Gastroesophageal sphincter (tissue), 4 donors: Measurements from ENCODE around the gene THAP12. TPM values are rescaled to one million over a fixed set of nuclear protein-coding genes. Genes with fewer than 3 reads are reported as not detected.

Experiments
- ATAC-seq: fragments of 150-250 bp; one replicate; pipeline ENCODE4 v1.9.1; 2016; ENCODE audit warnings: mild to moderate bottlenecking, moderate library complexity
- H3K27ac ChIP-seq, 4 donors: fragments of 200-600 bp; sonication (generic) in 3 of 4; 1 replicate in 3 of 4; 2 replicates in 1 of 4; pipeline ENCODE4 v1.5.1; 2016 to 2019
- H3K27me3 ChIP-seq: fragments of 200-600 bp; sonication (generic); one replicate; pipeline ENCODE4 v1.5.1; 2019
- H3K36me3 ChIP-seq, 2 donors: fragments of 200-600 bp; sonication (generic); one replicate each; pipeline ENCODE4 v1.5.1; 2019; ENCODE audit warnings: control low read depth in 1 of 2
- H3K4me1 ChIP-seq, 3 donors: fragments of 200-600 bp; sonication (generic); 1 replicate in 2 of 3; 2 replicates in 1 of 3; pipeline ENCODE4 v1.5.1; 2016 to 2019; ENCODE audit warnings: control low read depth in 2 of 3
- H3K4me3 ChIP-seq, 2 donors: fragments of 200-600 bp; sonication (generic); one replicate each; pipeline ENCODE4 v1.5.1; 2019; ENCODE audit warnings: mild to moderate bottlenecking in 1 of 2, moderate library complexity in 1 of 2
- H3K9me3 ChIP-seq, 3 donors: fragments of 200-600 bp; sonication (generic); one replicate each; pipeline ENCODE4 v1.5.1; 2017 to 2019; ENCODE audit warnings: control low read depth in 2 of 3
- EP300 ChIP-seq: sonication (generic); formaldehyde crosslinking; IDR thresholded peaks from one replicate; pipeline ENCODE4 v1.6.1; 2017; ENCODE audit warnings: antibody characterized with exemption, mild to moderate bottlenecking
- POLR2A ChIP-seq, 2 donors: fragments of 450-650 bp; IDR thresholded peaks; one replicate each; pipeline ENCODE4 v1.6.1; 2017; ENCODE audit warnings: antibody characterized with exemption in 2 of 2, mild to moderate bottlenecking in 2 of 2, moderate library complexity in 1 of 2
- POLR2AphosphoS5 ChIP-seq: sonication (generic); formaldehyde crosslinking; IDR thresholded peaks from one replicate; pipeline ENCODE4 v1.6.1; 2017; ENCODE audit warnings: antibody characterized with exemption
- WGBS, 2 donors: methylation state at CpG; one replicate each; pipeline ENCODE4 v1.1.5; 2018; ENCODE audit warnings: low coverage in 1 of 2; 5-methylcytosine and 5-hydroxymethylcytosine counted together
- total RNA-seq, 4 donors: library from RNA; depleted of rRNA; stranded (reverse); fragments of >200 nt; gene quantifications; one replicate each; pipeline ENCODE4 v1.1.0, GENCODE V29; 2016
- TF ChIP-seq, protein P1 (sequence below), 4 experiments: fragments of 200-600 bp in 2 of 4; fragments of 450-650 bp in 2 of 4; sonication (generic) in 1 of 4; IDR thresholded peaks; one replicate each; pipeline ENCODE4 v1.5.1; 2017 to 2019; ENCODE audit warnings: antibody characterized with exemption in 4 of 4, mild to moderate bottlenecking in 2 of 4, moderate library complexity in 2 of 4

THAP12 gene
- total RNA-seq, 4 donors from 2014 or later, result 20.7 to 38.6 (median 32.6) TPM

- ATAC-seq, result peak; percentile 14
- 70 to 100% methylated on average over 1 to 5 of the region's 15 CpGs for WGBS, 2 donors
- Histone ChIP-seq H3K36me3 (no peaks in the 10 kb centered on the region), H3K4me1 (peaks cover 0 to 5% (median 0%) of the 10 kb centered on the region in 3 donors), H3K4me3 (no peak overlapping the region), H3K9me3 (no peaks in the 10 kb centered on the region), H3K27me3 (no peaks in the 10 kb centered on the region), H3K27ac (no peak overlapping the region)
- TF ChIP-seq, protein P1, sequence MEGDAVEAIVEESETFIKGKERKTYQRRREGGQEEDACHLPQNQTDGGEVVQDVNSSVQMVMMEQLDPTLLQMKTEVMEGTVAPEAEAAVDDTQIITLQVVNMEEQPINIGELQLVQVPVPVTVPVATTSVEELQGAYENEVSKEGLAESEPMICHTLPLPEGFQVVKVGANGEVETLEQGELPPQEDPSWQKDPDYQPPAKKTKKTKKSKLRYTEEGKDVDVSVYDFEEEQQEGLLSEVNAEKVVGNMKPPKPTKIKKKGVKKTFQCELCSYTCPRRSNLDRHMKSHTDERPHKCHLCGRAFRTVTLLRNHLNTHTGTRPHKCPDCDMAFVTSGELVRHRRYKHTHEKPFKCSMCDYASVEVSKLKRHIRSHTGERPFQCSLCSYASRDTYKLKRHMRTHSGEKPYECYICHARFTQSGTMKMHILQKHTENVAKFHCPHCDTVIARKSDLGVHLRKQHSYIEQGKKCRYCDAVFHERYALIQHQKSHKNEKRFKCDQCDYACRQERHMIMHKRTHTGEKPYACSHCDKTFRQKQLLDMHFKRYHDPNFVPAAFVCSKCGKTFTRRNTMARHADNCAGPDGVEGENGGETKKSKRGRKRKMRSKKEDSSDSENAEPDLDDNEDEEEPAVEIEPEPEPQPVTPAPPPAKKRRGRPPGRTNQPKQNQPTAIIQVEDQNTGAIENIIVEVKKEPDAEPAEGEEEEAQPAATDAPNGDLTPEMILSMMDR (IDR thresholded peaks at IDR 0.05), result no peak
- no peak for TF ChIP-seq POLR2AphosphoS5
- TF ChIP-seq POLR2A (IDR thresholded peaks at IDR 0.05), result no peak
- no peak for TF ChIP-seq EP300
These were observed 66.8 kb downstream of the THAP12 start for GRCh38 chr11:76313913-76314740.

GRCh38 chr11:76313271-76313670 is 67.7 kb downstream of the THAP12 start:
- Histone ChIP-seq H3K9me3 (no peaks in the 10 kb centered on the region), H3K27ac (no peak overlapping the region), H3K4me1 (no peaks in the 10 kb centered on the region), H3K36me3 (no peaks in the 10 kb centered on the region), H3K27me3 (no peaks in the 10 kb centered on the region), H3K4me3 (no peak overlapping the region)
- 86% methylated on average over 3 of the region's 3 CpGs; no CpG with 5 or more reads in 1 of the 2 donors for WGBS, 2 donors
- TF ChIP-seq, protein P1 (IDR thresholded peaks at IDR 0.05), result no peak
- TF ChIP-seq POLR2AphosphoS5 (no peak), POLR2A (IDR thresholded peaks at IDR 0.05) (no peak), EP300 (no peak)
- no peak for ATAC-seq

DNA sequence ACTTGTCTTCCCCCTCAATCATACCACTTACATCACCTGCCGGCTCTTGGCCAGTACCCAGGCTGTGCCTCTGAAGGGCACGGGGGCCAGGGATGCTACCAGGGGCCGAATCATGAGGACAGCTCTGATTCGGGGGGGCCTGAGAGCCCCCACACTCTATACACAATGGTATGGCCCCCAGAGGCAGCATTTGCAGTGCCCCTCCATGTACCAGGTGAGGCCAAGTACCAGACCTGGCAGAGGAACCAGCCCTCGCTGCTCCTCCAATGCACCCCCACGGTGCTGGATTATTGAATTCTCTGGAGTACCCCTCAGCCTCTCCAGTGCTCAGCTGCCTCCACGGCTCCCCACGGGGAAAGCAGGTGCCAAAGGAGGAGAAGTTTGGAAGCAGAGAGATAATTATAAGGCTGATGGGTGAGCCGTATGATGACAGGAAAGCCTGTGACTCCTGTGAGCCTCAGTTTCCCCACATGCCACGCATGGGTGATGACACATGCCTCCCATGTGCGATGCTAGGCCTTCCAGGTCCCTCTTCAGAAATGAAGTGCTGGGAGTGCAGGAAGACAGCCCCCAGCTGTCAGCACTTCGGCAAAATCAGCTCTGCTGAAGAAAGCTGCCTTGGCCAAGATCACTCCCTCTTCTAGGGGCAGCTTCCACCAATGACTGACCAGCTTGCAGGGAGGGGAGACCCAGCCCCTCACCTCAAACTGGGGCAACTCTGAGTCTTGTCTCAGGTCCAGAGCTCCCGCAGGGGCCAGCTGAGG is 69.9 kb downstream of the THAP12 start:
- 30% methylated on average over 2 of the region's 13 CpGs; no CpG with 5 or more reads in 1 of the 2 donors for WGBS, 2 donors

DNA sequence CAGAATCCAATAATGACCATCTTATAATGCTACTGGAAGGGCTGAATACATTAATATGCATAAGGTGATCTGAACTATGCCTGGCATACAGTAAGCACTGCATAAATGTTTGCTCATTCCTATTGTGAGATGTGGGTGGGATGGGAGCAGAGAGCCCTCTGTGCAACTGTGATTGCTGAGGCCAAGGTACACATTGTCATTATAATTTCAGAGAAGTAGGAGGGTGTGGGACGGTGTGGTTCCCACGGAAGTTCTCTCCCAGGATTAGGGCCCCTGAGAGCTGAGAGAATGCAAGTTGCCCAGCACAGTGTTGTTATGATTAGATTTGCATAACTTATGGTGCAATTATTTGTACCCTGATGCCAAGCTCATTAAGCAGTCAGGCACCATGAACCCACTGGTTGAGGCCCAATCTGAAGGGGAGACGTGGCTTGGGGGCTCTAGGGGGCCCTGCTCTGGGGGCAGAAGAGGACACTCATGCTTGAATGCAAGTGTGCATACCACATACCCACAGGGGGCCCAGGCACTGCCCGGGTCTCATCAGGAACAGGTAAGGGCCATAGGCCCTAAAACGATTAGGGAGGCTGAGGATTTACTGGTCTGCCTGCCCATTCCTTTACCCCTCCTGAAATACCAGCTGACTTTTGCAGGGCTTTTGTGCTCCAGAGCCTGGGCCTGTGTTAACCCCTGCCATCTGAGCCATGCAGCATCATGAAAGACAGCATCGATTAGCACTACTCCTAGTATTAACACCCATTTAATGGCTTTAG is 72.8 kb downstream of the THAP12 start:
- Histone ChIP-seq H3K27ac (no peak overlapping the region), H3K4me3 (no peak overlapping the region), H3K36me3 (no peaks in the 10 kb centered on the region), H3K4me1 (peaks cover 0 to 8% (median 0%) of the 10 kb centered on the region in 3 donors), H3K9me3 (no peaks in the 10 kb centered on the region), H3K27me3 (no peaks in the 10 kb centered on the region)
- no peak for ATAC-seq
- TF ChIP-seq POLR2AphosphoS5 (no peak), EP300 (no peak), POLR2A (IDR thresholded peaks at IDR 0.05) (no peak)
- TF ChIP-seq, protein P1 (IDR thresholded peaks at IDR 0.05), result no peak
- 75 to 87% methylated on average over 2 to 3 of the region's 6 CpGs for WGBS, 2 donors

More for the DNA sequence above, 69.9 kb downstream of the THAP12 start:
- Histone ChIP-seq H3K9me3 (no peaks in the 10 kb centered on the region), H3K27me3 (no peaks in the 10 kb centered on the region), H3K27ac (no peak overlapping the region), H3K4me1 (peaks cover 0 to 8% (median 0%) of the 10 kb centered on the region in 3 donors), H3K4me3 (no peak overlapping the region), H3K36me3 (no peaks in the 10 kb centered on the region)
- no peak for ATAC-seq
- TF ChIP-seq POLR2AphosphoS5 (no peak), EP300 (no peak), POLR2A (IDR thresholded peaks at IDR 0.05) (no peak)
- TF ChIP-seq, protein P1 (IDR thresholded peaks at IDR 0.05), result no peak
